GM23338 (cell line): ENCODE results near the gene STEAP2. TPM values are rescaled to one million over a fixed set of nuclear protein-coding genes. Genes with fewer than 3 reads are reported as not detected.

Experiments
- ATAC-seq: fragments of 200-7000 bp; cut with Tn5 transposase; 3 replicates; pipeline ENCODE4 v1.9.1; 2020
- DNase-seq: peaks from one replicate; pipeline ENCODE4 v3.0.0-alpha.2; 2015; ENCODE audit warnings: low spot score
- H2AFZ ChIP-seq: fragments of 200-600 bp; sonication (generic); 2 replicates; pipeline ENCODE4 v1.8.0; 2016; ENCODE audit warnings: antibody characterized with exemption, mild to moderate bottlenecking, moderate library complexity
- H3F3A ChIP-seq: fragments of 200-600 bp; sonication (generic); replicated peaks from 2 replicates; pipeline ENCODE4 v1.8.0; 2017; ENCODE audit warnings: antibody characterized with exemption, mixed run types, low read depth
- H3K27ac ChIP-seq: fragments of 200-600 bp; sonication (generic); 2 replicates; pipeline ENCODE4 v1.6.1; 2016; ENCODE audit warnings: low read depth
- H3K27me3 ChIP-seq: fragments of 200-600 bp; sonication (generic); 2 replicates; pipeline ENCODE4 v1.8.0; 2016; ENCODE audit warnings: mild to moderate bottlenecking, mixed run types, moderate library complexity; ENCODE audit not compliant: insufficient read depth
- H3K36me3 ChIP-seq: fragments of 200-600 bp; sonication (generic); 2 replicates; pipeline ENCODE4 v1.8.0; 2016; ENCODE audit warnings: mild to moderate bottlenecking; ENCODE audit not compliant: insufficient read depth
- H3K4me1 ChIP-seq: fragments of 200-600 bp; sonication (generic); 2 replicates; pipeline ENCODE4 v1.8.0; 2016; ENCODE audit warnings: mild to moderate bottlenecking, moderate library complexity; ENCODE audit not compliant: insufficient read depth
- H3K4me2 ChIP-seq: fragments of 200-600 bp; sonication (generic); 2 replicates; pipeline ENCODE4 v1.7.1; 2017; ENCODE audit warnings: mixed run types
- H3K4me3 ChIP-seq: fragments of 200-600 bp; sonication (generic); 2 replicates; pipeline ENCODE4 v1.6.1; 2016; ENCODE audit warnings: mixed run types
- H3K79me2 ChIP-seq: fragments of 200-600 bp; sonication (generic); replicated peaks from 2 replicates; pipeline ENCODE4 v1.8.0; 2017; ENCODE audit warnings: mild to moderate bottlenecking; ENCODE audit not compliant: insufficient read depth
- H3K9me2 ChIP-seq: fragments of 200-600 bp; sonication (generic); 2 replicates; pipeline ENCODE4 v1.8.0; 2017; ENCODE audit not compliant: insufficient read depth
- H4K20me1 ChIP-seq: fragments of 200-600 bp; sonication (generic); replicated peaks from 2 replicates; pipeline ENCODE4 v1.8.0; 2017; ENCODE audit warnings: mild to moderate bottlenecking; ENCODE audit not compliant: insufficient read depth
- H3K27ac Mint-ChIP-seq: 2 replicates; pipeline ENCODE4 v1.8.0; 2020; ENCODE audit warnings: inconsistent platforms, mild to moderate bottlenecking, moderate library complexity, mixed read lengths
- H3K27me3 Mint-ChIP-seq: 3 replicates; pipeline ENCODE4 v1.8.0; 2022; ENCODE audit warnings: low read depth, mild to moderate bottlenecking, moderate library complexity, mixed read lengths, inconsistent platforms; ENCODE audit not compliant: insufficient read depth, poor library complexity
- H3K36me3 Mint-ChIP-seq: 3 replicates; pipeline ENCODE4 v1.8.0; 2021; ENCODE audit warnings: low read depth, mild to moderate bottlenecking, inconsistent platforms, moderate library complexity, mixed read lengths
- H3K4me1 Mint-ChIP-seq: 3 replicates; pipeline ENCODE4 v1.8.0; 2020; ENCODE audit warnings: mild to moderate bottlenecking, inconsistent platforms, mixed read lengths
- H3K4me3 Mint-ChIP-seq: 3 replicates; pipeline ENCODE4 v1.8.0; 2021; ENCODE audit warnings: moderate library complexity, mild to moderate bottlenecking, inconsistent platforms, mixed read lengths
- H3K9me3 Mint-ChIP-seq: 3 replicates; pipeline ENCODE4 v1.8.0; 2020; ENCODE audit warnings: moderate library complexity, mild to moderate bottlenecking, inconsistent platforms, mixed read lengths
- CREB1 ChIP-seq: fragments of 250-450 bp; sonication (Bioruptor Pico); IDR thresholded peaks from 2 replicates; pipeline ENCODE4 v1.5.0; 2020; ENCODE audit warnings: low read depth, mild to moderate bottlenecking, moderate library complexity
- EZH2 ChIP-seq: fragments of 200-600 bp; sonication (generic); IDR thresholded peaks from one replicate; pipeline ENCODE4 v1.8.0; 2017; ENCODE audit warnings: antibody characterized with exemption, mild to moderate bottlenecking, low read depth; ENCODE audit not compliant: unreplicated experiment
- EZH2phosphoT487 ChIP-seq: fragments of 200-600 bp; sonication (generic); IDR thresholded peaks from one replicate; pipeline ENCODE4 v1.8.1; 2018; ENCODE audit warnings: antibody characterized with exemption; ENCODE audit not compliant: unreplicated experiment
- JUNB ChIP-seq: IDR thresholded peaks from one replicate; pipeline ENCODE4 v1.6.1; 2016; ENCODE audit warnings: antibody characterized with exemption; ENCODE audit not compliant: unreplicated experiment
- NANOG ChIP-seq: IDR thresholded peaks from 2 replicates; pipeline ENCODE4 v1.6.1; 2016; ENCODE audit warnings: antibody characterized with exemption, borderline replicate concordance
- POLR2AphosphoS5 ChIP-seq: IDR thresholded peaks from 2 replicates; pipeline ENCODE4 v1.6.1; 2016; ENCODE audit warnings: antibody characterized with exemption, low read depth
- STAT1 ChIP-seq: IDR thresholded peaks from one replicate; pipeline ENCODE4 v1.6.1; 2016; ENCODE audit warnings: antibody characterized with exemption; ENCODE audit not compliant: unreplicated experiment
- ZNF114 ChIP-seq: fragments of 250-450 bp; sonication (Bioruptor Pico); IDR thresholded peaks from 2 replicates; pipeline ENCODE4 v1.5.0; 2020; ENCODE audit warnings: mild to moderate bottlenecking, moderate library complexity
- ZNF331 ChIP-seq: fragments of 250-450 bp; sonication (Bioruptor Pico); IDR thresholded peaks from 2 replicates; pipeline ENCODE4 v1.5.0; 2020; ENCODE audit warnings: low read depth, mild to moderate bottlenecking, moderate library complexity
- polyA plus RNA-seq: library from polyadenylated mRNA; unstranded; fragments of >200 nt; fragmentation: Nextera tagmentation; extraction: Ambion mirVana; gene quantifications from 2 replicates; pipeline ENCODE4 v1.2.1, GENCODE V29; 2016
- total RNA-seq: library from RNA; depleted of rRNA; stranded (reverse); fragments of >200 nt; shearing (Covaris generic); gene quantifications from 2 replicates; pipeline ENCODE4 v1.2.3, GENCODE V29; 2014
- TF ChIP-seq, protein P1 (sequence below): IDR thresholded peaks from one replicate; pipeline ENCODE4 v1.6.1; 2018; ENCODE audit warnings: antibody characterized with exemption; ENCODE audit not compliant: unreplicated experiment
- TF ChIP-seq, protein P2 (sequence below): IDR thresholded peaks from 2 replicates; pipeline ENCODE4 v1.6.1; 2016; ENCODE audit warnings: antibody characterized with exemption
- TF ChIP-seq, protein P3 (sequence below): fragments of 250-450 bp; sonication (Bioruptor Pico); IDR thresholded peaks from 2 replicates; pipeline ENCODE4 v1.5.0; 2020; ENCODE audit warnings: mild to moderate bottlenecking, moderate library complexity
- TF ChIP-seq, protein P4 (sequence below), 2 experiments: fragments of 200-600 bp in 1 of 2; sonication (generic) in 1 of 2; conservative IDR thresholded peaks; 2 replicates each; pipeline versions ENCODE4 v1.5.1 to v1.6.1; 2016 to 2017; ENCODE audit warnings: antibody characterized with exemption in 2 of 2, low read depth in 2 of 2, mild to moderate bottlenecking in 2 of 2, moderate library complexity in 1 of 2

STEAP2 gene
- total and polyA plus RNA-seq, 2 experiments from 2014 or later = 13.1 to 22.0 TPM

DNA sequence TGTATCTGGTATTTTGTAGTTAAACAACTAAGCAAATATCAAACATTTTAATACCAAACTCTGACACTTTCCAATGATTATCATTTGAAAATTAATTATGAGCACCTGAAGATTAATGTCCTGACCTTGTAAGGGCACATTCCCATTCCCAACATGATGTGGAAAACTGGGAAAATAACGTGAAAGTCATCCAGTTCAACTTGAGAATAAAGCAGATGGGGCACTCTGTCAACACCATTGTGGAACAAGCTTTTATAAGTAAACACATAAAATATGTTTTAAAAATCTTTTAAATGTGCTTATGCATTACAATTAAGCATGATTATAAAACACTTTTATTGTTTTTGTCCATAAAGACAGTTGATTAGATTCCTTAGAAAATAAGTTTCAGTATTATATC is 14.1 kb downstream of the STEAP2 start:
- no peaks in the 10 kb centered on the region for H3K36me3 ChIP-seq

More for the DNA sequence above, 14.1 kb downstream of the STEAP2 start:
- Histone ChIP-seq H3K27me3 (no peaks in the 10 kb centered on the region), H3K4me2 (no peak overlapping the region), H3K79me2 (peaks cover 16% of the 10 kb centered on the region), H3F3A (no peaks in the 10 kb centered on the region), H3K4me1 (peaks cover 40% of the 10 kb centered on the region), H3K27ac (0 out of 2 replicates have a peak overlapping the region, but pooled peaks have one; percentile 84), H2AFZ (no peak overlapping the region), H3K4me3 (no peak overlapping the region), H4K20me1 (no peaks in the 10 kb centered on the region), H3K9me2 (no peaks in the 10 kb centered on the region)
- no peaks in the 10 kb centered on the region for H3K9me3 Mint-ChIP-seq
- H3K4me1 Mint-ChIP-seq = peaks cover 35% of the 10 kb centered on the region
- no peak overlapping the region for H3K4me3 Mint-ChIP-seq
- no peaks in the 10 kb centered on the region for H3K27me3 Mint-ChIP-seq
- no peaks in the 10 kb centered on the region; the same call in 2 of the 3 replicates for H3K36me3 Mint-ChIP-seq
- no peak for DNase-seq
- no peak overlapping the region; the same call in 1 of the 2 replicates for H3K27ac Mint-ChIP-seq
- TF ChIP-seq CREB1 (no peak), ZNF331 (no peak), JUNB (no peak), NANOG (no peak), POLR2AphosphoS5 (no peak), ZNF114 (CRISPR knock-in tag) (no peak), EZH2phosphoT487 (no peak), STAT1 (no peak), EZH2 (no peak)
- TF ChIP-seq, protein P1, sequence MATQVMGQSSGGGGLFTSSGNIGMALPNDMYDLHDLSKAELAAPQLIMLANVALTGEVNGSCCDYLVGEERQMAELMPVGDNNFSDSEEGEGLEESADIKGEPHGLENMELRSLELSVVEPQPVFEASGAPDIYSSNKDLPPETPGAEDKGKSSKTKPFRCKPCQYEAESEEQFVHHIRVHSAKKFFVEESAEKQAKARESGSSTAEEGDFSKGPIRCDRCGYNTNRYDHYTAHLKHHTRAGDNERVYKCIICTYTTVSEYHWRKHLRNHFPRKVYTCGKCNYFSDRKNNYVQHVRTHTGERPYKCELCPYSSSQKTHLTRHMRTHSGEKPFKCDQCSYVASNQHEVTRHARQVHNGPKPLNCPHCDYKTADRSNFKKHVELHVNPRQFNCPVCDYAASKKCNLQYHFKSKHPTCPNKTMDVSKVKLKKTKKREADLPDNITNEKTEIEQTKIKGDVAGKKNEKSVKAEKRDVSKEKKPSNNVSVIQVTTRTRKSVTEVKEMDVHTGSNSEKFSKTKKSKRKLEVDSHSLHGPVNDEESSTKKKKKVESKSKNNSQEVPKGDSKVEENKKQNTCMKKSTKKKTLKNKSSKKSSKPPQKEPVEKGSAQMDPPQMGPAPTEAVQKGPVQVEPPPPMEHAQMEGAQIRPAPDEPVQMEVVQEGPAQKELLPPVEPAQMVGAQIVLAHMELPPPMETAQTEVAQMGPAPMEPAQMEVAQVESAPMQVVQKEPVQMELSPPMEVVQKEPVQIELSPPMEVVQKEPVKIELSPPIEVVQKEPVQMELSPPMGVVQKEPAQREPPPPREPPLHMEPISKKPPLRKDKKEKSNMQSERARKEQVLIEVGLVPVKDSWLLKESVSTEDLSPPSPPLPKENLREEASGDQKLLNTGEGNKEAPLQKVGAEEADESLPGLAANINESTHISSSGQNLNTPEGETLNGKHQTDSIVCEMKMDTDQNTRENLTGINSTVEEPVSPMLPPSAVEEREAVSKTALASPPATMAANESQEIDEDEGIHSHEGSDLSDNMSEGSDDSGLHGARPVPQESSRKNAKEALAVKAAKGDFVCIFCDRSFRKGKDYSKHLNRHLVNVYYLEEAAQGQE = no peak
- TF ChIP-seq, protein P2, sequence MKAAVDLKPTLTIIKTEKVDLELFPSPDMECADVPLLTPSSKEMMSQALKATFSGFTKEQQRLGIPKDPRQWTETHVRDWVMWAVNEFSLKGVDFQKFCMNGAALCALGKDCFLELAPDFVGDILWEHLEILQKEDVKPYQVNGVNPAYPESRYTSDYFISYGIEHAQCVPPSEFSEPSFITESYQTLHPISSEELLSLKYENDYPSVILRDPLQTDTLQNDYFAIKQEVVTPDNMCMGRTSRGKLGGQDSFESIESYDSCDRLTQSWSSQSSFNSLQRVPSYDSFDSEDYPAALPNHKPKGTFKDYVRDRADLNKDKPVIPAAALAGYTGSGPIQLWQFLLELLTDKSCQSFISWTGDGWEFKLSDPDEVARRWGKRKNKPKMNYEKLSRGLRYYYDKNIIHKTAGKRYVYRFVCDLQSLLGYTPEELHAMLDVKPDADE = no peak
- TF ChIP-seq, protein P3, sequence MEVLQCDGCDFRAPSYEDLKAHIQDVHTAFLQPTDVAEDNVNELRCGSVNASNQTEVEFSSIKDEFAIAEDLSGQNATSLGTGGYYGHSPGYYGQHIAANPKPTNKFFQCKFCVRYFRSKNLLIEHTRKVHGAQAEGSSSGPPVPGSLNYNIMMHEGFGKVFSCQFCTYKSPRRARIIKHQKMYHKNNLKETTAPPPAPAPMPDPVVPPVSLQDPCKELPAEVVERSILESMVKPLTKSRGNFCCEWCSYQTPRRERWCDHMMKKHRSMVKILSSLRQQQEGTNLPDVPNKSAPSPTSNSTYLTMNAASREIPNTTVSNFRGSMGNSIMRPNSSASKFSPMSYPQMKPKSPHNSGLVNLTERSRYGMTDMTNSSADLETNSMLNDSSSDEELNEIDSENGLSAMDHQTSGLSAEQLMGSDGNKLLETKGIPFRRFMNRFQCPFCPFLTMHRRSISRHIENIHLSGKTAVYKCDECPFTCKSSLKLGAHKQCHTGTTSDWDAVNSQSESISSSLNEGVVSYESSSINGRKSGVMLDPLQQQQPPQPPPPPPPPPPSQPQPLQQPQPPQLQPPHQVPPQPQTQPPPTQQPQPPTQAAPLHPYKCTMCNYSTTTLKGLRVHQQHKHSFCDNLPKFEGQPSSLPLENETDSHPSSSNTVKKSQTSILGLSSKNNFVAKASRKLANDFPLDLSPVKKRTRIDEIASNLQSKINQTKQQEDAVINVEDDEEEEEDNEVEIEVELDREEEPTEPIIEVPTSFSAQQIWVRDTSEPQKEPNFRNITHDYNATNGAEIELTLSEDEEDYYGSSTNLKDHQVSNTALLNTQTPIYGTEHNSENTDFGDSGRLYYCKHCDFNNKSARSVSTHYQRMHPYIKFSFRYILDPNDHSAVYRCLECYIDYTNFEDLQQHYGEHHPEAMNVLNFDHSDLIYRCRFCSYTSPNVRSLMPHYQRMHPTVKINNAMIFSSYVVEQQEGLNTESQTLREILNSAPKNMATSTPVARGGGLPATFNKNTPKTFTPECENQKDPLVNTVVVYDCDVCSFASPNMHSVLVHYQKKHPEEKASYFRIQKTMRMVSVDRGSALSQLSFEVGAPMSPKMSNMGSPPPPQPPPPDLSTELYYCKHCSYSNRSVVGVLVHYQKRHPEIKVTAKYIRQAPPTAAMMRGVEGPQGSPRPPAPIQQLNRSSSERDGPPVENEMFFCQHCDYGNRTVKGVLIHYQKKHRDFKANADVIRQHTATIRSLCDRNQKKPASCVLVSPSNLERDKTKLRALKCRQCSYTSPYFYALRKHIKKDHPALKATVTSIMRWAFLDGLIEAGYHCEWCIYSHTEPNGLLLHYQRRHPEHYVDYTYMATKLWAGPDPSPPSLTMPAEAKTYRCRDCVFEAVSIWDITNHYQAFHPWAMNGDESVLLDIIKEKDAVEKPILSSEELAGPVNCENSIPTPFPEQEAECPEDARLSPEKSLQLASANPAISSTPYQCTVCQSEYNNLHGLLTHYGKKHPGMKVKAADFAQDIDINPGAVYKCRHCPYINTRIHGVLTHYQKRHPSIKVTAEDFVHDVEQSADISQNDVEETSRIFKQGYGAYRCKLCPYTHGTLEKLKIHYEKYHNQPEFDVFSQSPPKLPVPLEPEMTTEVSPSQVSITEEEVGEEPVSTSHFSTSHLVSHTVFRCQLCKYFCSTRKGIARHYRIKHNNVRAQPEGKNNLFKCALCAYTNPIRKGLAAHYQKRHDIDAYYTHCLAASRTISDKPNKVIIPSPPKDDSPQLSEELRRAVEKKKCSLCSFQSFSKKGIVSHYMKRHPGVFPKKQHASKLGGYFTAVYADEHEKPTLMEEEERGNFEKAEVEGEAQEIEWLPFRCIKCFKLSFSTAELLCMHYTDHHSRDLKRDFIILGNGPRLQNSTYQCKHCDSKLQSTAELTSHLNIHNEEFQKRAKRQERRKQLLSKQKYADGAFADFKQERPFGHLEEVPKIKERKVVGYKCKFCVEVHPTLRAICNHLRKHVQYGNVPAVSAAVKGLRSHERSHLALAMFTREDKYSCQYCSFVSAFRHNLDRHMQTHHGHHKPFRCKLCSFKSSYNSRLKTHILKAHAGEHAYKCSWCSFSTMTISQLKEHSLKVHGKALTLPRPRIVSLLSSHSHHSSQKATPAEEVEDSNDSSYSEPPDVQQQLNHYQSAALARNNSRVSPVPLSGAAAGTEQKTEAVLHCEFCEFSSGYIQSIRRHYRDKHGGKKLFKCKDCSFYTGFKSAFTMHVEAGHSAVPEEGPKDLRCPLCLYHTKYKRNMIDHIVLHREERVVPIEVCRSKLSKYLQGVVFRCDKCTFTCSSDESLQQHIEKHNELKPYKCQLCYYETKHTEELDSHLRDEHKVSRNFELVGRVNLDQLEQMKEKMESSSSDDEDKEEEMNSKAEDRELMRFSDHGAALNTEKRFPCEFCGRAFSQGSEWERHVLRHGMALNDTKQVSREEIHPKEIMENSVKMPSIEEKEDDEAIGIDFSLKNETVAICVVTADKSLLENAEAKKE (CRISPR knock-in tag) = no peak
- TF ChIP-seq, protein P4, sequence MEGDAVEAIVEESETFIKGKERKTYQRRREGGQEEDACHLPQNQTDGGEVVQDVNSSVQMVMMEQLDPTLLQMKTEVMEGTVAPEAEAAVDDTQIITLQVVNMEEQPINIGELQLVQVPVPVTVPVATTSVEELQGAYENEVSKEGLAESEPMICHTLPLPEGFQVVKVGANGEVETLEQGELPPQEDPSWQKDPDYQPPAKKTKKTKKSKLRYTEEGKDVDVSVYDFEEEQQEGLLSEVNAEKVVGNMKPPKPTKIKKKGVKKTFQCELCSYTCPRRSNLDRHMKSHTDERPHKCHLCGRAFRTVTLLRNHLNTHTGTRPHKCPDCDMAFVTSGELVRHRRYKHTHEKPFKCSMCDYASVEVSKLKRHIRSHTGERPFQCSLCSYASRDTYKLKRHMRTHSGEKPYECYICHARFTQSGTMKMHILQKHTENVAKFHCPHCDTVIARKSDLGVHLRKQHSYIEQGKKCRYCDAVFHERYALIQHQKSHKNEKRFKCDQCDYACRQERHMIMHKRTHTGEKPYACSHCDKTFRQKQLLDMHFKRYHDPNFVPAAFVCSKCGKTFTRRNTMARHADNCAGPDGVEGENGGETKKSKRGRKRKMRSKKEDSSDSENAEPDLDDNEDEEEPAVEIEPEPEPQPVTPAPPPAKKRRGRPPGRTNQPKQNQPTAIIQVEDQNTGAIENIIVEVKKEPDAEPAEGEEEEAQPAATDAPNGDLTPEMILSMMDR (conservative IDR thresholded peaks at IDR 0.05; ENCODE audit: low read depth in 2 of 2) = no peak
- no peak for ATAC-seq
